GM11168 (cell line): Measurements from ENCODE around the gene RAB5B.

Experiments
- in situ Hi-C: fragments of 300-500 bp; cut with MboI; formaldehyde crosslinking; loops from one replicate; pipeline ENCODE4 v1.12.0; 2022; ENCODE audit warnings: low sequenced_read_pairs; ENCODE audit not compliant: unreplicated experiment

The RAB5B gene

DNA sequence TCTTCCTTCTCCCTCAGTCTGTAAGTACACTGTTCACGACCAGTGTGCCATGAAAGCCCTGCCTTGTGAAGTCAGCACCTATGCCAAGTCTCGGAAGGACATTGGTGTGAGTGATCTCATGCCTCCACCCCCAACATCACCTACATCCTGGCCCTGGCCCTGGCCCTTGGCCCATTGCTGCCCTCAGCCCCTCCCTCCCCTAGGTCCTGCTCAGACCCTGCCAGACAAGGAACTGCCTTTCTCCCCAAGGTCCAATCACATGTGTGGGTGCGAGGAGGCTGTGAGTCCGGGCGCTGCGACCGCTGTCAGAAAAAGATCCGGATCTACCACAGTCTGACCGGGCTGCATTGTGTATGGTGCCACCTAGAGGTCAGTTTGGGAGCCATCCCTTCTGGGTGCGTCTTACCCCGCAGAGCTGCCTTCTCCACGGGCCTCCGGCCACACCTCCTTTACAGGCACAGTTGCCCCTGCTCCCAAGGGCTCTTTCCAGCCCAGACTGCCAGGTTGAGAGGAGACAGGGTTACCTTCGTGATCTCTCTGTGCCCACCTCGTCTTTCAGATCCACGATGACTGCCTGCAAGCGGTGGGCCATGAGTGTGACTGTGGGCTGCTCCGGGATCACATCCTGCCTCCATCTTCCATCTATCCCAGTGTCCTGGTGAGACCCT, 33.7 kb upstream of the RAB5B start:
- in situ Hi-C loops = loop anchor here (5.0 kb wide), 1 partner anchor 193 kb away; no protein-coding TSS in a partner anchor

DNA sequence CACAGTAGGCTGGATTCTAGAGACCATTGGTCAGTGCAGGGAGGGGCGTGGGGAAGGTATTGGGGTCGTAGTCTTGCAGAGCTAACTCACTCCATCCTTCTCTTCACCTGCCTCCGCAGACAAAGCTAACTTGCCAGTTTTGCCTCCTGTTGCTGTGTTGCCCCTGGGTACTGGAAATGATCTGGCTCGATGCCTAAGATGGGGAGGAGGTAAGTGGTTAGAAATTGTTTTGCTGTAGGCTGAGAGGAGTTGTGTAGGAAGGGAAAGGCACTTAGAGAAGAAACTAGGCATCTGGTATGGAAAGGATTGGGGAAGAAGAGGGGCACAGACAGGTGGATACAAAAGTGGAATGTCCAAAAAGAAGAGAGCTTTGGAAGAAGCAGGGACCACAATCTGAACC, 31.8 kb upstream of the RAB5B start:
- in situ Hi-C loops = loop anchor here (5.0 kb wide), 1 partner anchor 195 kb away; no protein-coding TSS in a partner anchor

DNA sequence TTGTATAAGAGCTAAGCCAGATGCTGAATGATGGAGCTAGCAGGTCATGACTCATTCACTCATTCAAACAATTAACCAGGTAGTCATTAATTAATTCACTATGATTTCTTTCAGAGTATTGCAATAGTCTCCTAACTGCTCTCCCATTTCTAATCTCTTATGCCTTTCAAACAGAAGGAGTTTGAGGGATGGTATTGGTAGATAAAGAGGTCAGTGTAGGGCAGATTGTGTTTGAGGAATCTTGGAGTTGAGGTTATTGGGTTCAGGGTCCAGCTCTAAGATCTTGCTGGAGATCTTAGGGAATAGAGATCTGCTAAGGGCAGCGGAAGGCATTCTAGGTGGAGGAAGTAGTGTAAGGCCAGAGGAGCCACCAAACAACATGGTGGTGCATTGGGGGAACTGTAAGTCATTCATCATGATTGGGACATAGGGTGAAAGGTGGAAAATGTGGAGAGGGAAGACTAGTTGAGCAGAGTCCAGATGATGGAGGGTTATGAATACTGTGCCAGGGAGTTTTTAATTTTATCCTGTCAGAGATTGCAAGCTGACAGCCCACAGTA, 31.2 kb upstream of the RAB5B start:
- in situ Hi-C loops = loop anchor here (5.0 kb wide), 1 partner anchor 195 kb away; no protein-coding TSS in a partner anchor

DNA sequence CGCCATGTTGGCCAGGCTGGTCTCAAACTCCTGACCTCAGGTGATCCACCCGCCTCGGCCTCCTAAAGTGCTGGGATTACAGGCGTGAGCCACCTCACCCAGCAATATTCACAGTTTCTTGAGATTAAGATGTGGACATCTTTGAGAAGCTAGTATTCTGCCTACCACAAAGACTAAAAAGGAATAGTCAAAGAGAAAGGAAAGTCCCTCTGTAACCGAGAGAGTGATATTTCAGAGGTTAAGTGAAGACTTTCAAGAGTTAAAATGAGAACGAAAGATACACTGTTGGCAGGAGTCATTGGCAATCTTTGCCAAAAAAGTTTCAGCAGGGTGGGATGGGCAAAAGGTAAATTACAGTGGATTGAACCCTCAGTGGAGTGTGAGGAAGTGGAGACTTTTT, 27.3 kb upstream of the RAB5B start:
- in situ Hi-C loops = no loop called here

DNA sequence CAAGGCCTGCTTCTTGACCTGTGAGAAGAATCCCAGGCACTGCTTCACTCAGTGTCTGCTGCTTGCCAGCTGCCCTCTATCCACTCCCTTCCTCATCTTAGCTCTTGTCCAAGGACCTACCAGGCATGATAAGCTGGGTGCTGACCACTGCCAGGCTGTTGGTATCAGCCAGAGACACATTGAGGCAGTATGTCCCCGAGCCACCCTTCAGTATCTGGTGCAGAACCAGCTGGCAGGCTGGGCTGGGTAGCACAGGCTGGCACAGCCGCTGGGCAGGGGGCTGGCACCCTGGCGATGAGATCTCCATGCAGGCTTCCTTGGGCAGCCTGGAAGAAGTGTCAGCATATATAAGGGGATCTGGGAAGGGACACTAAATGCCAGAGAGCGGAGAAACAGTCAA, 18.5 kb upstream of the RAB5B start:
- in situ Hi-C loops = no loop called here

DNA sequence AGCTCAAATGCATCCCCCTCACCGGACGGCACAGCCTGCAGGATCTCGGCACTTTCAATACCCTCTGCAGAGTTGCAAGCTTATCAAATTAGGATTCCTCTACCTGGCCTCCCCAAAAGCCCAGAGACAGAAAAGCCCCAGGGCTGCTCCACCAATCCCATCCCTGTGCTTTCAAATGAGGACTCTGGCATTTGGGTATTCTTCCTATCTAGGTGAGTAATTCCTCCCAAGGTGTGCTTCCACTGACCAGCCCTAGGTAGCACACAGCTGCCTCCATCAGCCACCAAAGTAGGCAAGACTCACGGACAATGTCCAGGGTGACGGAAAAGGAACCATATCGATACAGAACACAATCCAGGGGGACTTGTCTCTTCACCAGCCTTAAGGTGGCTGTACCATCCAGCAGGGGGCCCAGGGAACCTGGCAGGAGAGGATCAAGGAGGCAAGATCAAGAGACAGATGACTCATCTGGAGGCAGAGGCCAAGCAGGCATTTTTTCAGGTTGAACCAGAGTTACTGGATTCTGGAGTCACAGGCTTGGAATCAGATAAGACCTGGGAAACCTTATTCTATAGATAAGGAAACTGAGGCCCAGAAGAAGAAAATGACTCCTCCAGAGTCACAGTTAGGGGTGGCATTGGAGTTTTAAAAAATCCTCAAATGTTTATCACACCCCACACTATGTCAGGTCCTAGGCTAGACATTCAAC, 17.9 kb upstream of the RAB5B start:
- in situ Hi-C loops = no loop called here

DNA sequence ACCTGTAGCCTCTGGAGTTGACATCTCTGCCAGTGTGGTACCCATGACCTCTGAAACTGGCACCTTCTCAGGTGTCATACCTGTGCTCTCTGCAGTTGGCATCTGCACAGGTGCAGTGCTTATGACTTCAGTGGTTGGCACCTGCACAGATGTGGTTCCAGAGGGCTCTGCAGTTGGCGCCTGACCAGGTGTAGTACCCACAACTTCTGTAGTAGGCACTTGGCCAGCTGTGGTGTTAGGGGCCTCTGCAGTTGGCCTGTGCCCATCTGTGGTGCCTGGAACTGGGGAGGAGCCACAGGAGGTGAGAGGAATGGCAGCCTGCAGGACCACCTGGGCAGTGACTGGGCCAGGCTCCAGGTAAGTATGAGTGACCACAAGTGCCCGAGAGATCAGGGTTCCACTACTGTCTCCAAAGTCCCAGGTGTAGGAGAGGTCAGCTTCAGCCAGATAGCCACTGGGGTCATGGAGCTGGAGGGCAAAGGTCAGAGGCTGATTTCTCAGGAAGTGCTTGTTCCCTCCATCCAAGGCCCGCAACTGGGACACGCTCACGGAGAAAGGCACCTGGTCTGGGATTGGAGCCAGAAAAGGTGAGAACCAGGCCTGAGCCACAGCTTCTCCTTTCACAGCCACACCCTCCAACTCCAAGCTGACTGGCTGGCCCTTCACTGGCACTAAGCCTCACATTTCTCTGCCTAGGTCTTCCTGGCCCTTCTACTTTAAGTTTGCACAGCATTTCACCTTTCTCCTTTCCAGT, 16.6 kb upstream of the RAB5B start:
- in situ Hi-C loops = no loop called here

DNA sequence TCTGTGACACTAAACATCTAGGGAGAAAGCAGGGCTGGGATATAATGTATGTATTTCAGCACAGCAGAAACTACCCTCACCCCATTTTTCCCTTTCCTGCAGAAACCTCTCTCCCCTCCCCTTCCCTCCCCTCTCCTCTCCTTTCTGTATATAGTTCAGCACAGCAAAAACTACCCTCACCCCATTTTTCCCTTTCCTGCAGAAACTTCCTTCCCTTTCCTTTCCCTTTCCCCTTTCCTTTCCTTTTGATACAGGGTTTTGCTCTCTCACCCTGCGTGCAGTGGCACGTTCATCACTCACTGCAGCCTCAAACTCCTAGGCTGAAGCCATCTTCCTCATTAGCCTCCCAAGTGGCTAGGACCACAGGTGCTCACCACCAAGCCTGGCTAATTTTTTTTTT, 10.1 kb upstream of the RAB5B start:
- in situ Hi-C loops = no loop called here

DNA sequence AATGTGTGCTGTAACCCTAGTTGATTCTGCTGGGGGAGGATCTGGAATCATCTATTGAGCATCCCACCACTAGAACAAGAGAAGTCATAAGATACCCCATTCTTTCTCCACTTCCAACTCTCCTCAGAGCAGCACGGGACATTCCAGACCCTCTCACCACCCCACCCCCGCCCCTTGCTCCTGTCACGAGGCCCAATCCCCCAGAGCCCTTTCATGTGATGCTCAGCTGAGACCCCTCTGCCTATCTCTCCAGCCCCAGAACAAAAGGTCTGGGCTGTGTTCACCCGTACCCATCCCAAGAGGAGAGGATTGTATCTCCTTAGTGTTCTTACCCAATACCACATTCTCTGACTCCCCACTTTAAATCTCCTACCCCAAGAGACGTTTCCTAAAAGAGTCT, 8.6 kb upstream of the RAB5B start:
- in situ Hi-C loops = no loop called here

DNA sequence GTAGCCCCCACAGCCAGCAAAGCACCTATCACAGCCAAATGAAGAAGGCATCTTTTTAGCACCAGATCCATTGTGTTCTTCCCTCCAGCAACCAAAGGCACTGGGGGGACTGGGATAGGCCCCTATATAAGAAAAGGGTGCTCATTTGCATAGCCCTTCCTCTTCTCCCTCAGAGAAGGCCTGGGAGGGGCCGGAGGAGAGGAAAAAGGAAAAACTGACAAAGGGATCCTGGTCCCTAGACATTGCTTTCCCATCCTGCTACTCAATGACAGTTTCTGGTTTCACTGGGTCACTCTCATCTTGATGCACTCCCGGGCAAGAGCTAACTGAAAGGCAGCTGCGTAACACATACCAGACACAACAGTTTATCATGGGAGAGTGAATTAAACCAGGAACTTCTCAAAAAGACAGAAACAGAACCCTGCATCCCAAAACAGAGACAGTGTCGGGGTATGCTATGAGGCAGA, 7.9 kb upstream of the RAB5B start, which contains the start of gene PMEL:
PMEL (minus strand) TSS at position 102 of the 467 bp plus-strand sequence; CDS start at position 71, 31 bp downstream.
- in situ Hi-C loops = no loop called here

DNA sequence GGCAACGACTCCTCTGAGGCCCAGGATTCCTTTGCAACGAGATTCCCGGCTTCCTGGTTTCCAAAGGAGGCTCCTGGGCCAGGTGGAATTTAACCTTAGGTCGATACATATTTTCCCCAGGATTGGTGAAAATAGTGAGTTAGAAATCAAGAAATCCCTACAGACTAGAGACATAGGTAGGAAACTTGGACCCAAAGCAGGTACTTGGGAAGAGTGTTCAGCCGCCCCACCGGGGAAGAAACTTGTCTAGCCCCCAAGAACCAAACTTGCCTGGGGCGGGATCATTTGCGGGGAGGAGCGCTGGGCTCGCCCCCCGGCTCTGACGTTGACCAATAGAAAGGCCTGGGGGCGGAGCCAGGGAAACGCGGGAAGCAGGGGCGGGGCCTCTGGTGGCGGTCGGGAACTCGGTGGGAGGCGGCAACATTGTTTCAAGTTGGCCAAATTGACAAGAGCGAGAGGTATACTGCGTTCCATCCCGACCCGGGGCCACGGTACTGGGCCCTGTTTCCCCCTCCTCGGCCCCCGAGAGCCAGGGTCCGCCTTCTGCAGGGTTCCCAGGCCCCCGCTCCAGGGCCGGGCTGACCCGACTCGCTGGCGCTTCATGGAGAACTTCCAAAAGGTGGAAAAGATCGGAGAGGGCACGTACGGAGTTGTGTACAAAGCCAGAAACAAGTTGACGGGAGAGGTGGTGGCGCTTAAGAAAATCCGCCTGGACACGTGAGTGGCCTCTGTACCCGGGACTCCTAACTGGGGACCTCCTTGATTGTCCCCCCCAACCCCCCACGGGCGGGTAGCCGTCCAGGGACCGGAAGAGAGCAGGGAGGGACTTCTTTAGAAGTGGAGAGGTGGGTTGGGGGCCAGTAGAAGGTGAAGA, 7.2 kb upstream of the RAB5B start, which contains the start of gene CDK2:
CDK2 (plus strand) TSS at position 423 of the 874 bp plus-strand sequence; CDS start at position 602, 179 bp downstream.
- in situ Hi-C loops = no loop called here

DNA sequence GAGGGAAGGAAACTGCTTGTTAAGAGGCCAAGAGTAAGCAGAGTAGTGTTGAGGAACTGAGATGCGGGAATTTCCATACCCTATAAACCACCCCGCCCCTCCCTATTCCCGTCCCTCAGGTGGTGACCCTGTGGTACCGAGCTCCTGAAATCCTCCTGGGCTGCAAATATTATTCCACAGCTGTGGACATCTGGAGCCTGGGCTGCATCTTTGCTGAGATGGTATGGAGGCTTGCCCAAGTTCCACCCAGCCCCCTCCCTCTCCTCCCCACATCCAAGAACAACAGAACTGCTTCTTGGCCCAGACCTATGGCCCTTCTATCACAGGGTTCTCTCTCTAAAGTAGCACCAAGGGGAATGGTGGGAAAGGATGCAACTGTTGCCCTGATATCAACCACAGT, 4.5 kb upstream of the RAB5B start:
- in situ Hi-C loops = no loop called here

DNA sequence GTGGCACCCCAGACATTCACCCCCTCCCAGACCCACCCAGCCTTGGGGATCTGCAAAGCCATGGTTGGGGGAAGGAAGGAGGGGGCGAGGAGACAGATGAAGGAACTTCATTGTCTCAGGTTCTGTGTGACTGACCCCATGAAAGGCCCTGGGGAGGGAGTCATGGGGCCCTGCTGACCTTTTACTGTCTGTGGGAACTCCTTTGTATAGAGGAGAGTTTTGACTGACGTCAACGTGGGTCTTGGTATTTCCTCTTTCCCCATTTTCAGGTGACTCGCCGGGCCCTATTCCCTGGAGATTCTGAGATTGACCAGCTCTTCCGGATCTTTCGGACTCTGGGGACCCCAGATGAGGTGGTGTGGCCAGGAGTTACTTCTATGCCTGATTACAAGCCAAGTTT, 3.1 kb upstream of the RAB5B start:
- in situ Hi-C loops = no loop called here

DNA sequence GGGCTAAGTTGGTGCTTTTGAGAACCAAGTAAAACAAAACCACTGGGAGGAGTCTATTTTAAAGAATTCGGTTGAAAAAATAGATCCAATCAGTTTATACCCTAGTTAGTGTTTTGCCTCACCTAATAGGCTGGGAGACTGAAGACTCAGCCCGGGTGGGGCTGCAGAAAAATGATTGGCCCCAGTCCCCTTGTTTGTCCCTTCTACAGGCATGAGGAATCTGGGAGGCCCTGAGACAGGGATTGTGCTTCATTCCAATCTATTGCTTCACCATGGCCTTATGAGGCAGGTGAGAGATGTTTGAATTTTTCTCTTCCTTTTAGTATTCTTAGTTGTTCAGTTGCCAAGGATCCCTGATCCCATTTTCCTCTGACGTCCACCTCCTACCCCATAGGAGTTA, 1.8 kb upstream of the RAB5B start:
- in situ Hi-C loops = no loop called here

DNA sequence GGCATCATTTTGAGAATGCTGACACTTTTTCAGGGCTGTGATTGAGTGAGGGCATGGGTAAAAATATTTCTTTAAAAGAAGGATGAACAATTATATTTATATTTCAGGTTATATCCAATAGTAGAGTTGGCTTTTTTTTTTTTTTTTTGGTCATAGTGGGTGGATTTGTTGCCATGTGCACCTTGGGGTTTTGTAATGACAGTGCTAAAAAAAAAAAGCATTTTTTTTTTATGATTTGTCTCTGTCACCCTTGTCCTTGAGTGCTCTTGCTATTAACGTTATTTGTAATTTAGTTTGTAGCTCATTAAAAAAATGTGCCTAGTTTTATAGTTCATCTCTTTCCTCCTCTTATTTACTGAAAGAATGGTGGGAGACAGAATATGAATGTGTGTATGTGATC, 1.4 kb upstream of the RAB5B start:
- in situ Hi-C loops = no loop called here

DNA sequence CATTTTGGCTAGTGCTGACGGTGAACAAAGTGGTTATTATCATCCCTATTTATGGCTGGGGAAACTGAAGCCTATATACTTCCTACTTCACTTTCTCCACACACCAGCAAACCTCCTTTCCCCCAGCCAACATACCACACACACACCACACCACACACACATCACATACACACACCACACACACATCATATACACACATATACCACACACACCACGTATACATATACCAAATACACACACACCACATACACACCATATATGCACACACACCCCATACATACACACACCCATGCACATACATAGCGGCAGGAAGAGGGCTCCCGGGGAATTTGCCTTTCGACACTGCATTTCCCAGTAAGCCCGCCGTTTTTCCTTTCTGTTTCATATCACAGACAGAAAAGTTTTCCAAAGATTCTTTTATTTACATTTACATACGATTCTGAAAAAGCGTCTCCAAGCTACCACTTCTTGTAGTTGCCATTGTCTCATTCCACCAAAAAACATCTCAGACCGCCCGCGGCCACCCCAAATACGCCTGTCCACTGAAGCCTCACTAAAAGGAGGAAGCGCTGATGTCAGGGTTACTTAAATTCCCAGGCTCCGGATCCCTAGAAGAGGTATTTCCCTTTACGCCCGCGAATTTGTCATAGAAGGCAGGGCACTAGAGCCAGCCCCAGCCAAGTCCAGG, 823 bp upstream of the RAB5B start:
- in situ Hi-C loops = no loop called here

DNA sequence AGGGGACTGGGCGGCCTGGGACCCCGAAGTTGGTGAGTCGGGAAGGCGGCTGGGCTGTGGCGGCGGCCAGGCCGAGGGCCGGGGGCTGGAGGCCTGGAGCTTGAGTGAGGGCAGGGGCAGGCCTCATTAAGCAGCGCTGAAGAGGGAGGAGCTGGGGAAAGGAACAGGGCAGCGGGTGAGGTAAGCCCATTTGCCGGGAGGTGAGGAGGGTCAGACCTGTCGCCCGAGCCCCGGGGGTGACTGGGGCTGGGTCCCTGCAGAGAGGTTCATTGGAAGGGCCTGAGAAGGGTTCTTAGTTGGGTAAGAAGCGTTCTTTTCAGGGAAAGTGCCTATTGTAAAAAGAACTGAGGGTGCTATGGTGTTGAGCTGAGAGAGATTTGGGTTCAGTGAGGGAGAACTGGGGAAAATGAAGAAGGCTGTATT, 441 bp downstream of the RAB5B start:
- in situ Hi-C loops = no loop called here

DNA sequence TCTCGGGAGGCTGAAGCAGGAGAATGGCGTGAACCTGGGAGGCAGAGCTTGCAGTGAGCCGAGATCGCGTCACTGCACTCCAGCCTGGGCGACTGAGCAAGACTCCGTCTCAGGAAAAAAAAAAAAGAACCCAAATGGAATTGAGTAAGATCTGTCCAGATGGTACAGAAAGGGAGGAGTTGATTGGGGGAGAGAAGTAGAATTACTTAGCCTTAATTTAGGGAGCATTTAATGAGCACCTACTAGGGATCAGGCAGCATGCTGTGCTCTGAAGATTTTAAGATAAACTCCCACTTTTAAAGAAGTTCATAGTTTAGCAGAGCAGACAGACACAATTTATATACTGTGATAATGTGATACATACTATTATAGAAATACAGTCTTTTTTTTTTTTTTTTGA, 4.5 kb downstream of the RAB5B start:
- in situ Hi-C loops = no loop called here

DNA sequence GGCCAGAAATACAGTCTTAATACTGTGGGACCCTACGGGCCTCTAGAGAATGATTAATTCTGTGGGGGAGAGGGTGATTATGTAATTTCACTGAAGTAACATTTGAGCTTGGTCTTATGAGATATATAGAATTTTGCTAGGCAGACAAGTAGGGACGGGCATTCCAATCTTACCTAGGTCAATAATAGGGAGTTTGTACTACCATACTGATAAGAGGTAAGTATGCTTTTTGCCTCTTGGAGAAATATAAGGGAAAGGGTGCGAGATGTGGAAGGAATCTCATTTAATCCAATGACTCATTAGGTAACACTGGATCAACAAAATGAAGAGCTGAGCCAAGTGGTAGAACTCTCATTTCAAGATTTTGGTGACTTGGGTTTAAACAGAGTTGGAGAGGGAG, 5.2 kb downstream of the RAB5B start:
- in situ Hi-C loops = no loop called here
